WTC11 (cell line): ENCODE measurements around the gene C4BPA.

Experiments used
- JUN ChIP-seq: sonication (generic); formaldehyde crosslinking; IDR thresholded peaks from 2 replicates; pipeline ENCODE4 v1.8.0; 2023; ENCODE audit warnings: mild to moderate bottlenecking, missing genetic modification reagents
- SP1 ChIP-seq: sonication (generic); formaldehyde crosslinking; conservative IDR thresholded peaks from 2 replicates; pipeline ENCODE4 v1.8.1; 2022; ENCODE audit warnings: missing genetic modification reagents

DNA sequence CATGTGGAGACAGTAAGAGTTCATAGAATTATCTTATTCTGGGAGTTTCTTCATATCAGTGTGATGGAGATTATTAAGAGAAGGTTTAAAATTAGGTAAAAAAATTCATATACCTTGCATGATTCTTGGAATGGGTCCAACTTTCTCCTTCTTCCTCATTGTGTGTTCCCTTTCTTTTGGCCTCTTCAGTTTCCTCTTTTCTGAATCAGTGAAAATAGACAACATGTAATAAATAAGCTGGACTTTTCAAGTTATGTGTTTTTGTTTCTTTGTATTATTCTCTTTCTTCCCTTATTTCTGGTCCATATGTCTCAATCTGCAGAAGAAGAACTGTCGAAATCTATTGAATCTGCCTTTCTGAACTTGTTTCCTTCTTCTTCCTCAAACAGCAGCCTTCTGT, 30.5 kb downstream of the C4BPA start:
- TF ChIP-seq SP1 (no peak), JUN (CRISPR knock-in tag) (no peak)
